ENCODE measurements around the gene ZBTB40.

GRCh38 chr1:22506130-22506692 lies 54.6 kb downstream of the ZBTB40 start:
- no peak for TF ChIP-seq CTCF (IDR thresholded peaks at IDR 0.05)
- TF ChIP-seq POLR2A (IDR thresholded peaks at IDR 0.05): no peak

Data from esophagus squamous epithelium (tissue), 4 donors.